CD4-positive, alpha-beta T cell treated with Interleukin-15 for 1 hour (primary cell): ENCODE results near the gene ERBB4.
"Not testable (repeated sequence)": the region's sequence is repeated elsewhere in the genome, so short reads cannot be mapped to it uniquely, and the experiment has no call there.

Source experiments
- DNase-seq: peaks from one replicate; pipeline ENCODE4 v3.0.0-alpha.2; 2020

Gene ERBB4

DNA sequence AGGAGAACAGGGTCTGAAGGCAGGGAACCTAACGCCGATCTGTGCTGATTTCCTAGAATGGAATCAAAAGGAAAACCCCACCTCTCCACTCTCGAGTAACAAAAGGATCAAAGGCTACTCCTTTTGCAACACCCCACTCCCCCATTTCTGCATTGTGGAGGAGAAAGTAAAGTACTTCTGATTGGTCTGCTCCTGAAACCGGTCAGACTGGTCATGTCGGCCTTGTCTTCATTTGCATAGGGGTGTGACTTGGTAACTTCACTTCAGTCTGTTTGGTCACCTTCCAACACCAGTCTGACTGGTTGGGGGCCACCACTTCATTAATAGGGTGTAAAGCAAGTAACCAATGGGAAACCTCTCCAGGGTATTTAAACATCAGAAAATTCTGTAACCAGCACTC lies 771.9 kb downstream of the ERBB4 start:
- DNase-seq = no peak

DNA sequence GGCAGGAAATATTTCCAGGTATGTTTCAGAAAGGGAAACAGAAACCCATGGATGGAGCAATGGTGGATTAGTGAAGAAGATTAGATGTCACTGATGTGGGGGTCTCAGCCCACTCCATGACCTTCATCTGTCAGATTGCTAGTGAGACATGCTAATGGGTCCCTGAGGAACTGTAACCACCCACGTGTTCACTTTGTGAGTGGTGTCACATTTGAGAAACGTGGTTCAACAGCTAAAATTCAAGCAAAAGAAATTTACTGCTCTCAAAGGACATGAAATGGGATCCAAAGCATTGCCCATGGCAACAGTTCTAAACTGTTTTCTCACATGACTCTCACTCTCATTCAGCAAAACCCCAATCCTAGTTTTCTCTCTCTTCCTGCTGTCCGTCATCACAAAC lies 776.1 kb downstream of the ERBB4 start:
- no peak for DNase-seq

DNA sequence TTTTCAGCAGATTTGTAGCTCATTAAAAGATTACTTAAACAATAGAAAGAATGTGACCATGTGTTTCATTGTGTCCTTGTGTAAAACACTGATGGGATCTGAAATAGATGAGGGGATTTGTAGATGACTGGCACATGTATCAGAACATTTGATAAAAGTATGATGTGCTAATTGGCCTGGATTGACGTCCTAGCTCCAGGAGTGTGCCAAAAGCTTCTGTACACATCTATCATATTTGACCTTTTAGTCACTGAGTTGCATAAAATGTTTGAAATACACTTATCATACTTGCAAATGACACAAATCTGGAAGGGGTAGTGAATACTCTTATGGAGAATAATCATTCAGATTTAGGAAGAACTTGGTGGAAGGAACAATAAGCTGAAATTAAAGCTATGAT lies 778.5 kb downstream of the ERBB4 start:
- DNase-seq = no peak

DNA sequence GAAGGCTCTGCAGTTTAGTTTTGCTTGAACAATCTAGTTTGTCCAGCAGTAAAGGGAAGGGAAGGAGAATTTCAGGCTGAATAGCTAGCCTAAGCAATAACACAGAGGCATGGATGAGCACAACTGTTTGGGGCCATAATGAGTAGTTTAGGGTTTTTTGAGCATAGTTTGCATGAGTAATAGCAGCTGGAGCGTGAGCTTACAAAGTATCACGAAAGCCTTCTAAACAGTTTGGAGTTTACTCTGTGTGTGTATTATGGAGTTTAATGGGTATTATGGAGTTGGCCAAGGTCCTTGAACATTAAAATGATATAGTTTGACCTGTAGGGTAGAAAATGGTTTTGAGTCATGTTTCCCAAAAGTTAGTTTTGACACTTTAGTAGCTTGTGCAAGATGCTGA lies 782.3 kb downstream of the ERBB4 start:
- DNase-seq = no peak

DNA sequence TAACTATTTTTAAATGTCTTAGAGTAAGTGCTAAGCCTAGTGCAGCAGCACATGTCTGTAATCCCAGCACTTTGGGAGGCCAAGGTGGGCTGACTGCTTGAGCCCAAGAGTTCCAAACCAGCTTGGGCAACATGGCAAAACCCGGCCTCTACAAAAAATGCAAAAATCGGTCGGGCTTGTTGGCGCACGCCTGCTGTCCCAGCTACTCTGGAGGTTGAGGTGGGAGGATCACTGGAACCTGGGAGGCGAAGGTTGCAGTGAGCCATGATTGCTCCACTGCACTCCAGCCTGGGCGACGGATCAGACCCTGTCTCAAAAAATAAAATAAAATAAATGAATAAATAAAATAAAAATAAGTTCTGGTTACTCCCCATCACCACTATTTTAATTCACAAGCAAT lies 783.4 kb downstream of the ERBB4 start:
- DNase-seq = no peak

DNA sequence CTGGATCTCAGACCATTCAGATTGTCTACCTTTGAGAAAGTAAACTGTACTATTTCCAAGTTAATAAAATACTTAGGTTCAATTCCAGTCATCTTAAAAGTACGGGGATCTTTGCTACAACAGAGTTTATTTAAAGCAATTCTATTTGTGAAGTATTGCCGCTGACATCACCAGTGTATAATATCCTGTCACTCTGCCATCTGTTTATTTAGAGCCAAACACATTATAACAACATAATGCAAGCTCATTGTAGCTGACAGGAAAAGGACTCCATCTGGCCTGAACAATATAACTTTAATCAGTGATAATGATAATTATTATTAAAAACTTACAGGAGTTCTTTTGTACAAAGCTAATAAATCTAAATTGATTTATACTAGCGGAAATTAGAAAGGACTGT lies 786.8 kb downstream of the ERBB4 start:
- DNase-seq = no peak

DNA sequence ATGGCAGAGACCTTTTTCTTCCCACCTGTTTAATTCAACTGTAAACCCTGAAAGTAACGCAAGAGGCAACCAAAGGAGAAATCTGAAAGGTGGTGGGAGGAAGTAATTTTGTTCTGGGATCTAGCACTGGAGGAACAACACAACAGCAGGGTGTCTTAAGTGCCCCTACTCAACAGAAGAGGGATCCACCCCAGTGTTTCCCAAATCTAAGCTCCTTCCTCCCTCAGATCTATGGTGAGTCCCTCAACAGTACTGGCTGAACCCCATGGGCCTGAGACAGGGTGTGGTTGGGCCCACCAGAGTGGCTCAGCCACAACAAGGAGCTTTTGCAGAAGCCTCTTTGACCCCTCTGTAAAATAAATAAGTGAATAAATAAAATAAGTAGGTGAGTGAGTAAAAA lies 790.3 kb downstream of the ERBB4 start:
- no peak for DNase-seq

DNA sequence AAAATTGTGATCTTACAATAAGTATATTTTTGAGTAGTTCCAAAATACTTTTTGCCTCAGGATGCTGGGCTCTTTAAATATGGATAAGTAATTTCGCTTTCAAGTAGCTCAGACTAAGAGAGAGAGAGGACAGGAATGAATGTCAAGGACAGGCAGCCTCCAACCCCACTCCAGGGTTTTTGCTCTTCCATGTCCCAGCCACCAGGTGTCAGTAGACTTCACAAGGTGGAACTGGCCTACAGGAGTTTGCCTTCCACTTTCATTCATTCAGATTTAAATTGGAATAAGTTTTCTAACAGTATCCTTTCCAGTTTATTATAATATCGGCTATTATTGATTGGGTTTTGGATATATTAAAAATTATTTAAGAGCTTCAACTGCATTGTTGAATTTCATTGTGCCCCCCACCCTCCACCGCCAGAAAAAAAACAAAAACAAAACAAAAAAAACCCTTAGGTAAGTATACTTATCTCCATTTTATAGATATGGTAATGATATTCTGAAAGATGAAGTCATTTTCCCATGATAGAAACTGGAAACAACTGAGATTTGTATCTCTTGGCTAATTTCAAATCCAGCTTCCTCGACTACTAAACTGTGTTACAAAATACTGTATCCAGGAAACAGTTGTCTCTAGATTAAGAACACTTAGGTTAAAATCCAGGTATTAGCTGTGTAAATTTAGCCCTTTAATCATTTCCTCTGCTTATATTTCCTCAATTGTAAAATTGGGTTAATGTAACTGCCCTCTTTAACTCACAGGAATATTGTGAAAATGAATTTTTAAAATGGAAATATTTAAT lies 793.1 kb downstream of the ERBB4 start:
- DNase-seq = no peak

DNA sequence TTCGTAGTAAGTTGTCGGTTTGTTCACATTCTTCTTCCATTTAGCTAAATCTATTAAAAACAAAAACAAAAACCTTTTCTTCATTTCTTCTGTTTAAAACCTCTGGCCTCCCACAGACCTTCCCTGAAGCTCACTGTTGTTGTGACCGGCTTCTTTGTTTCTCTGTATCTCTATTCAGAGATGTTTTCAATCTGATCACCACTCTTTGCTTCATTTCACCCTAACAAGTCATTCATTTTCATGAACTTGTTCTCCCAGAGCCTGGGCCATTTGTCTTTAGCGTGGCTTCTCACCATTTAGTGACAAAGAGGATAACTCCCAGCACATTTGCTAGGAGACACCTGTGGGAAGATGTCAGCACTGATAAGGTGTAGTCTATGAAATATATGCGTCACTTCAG lies 794.2 kb downstream of the ERBB4 start:
- no peak for DNase-seq

DNA sequence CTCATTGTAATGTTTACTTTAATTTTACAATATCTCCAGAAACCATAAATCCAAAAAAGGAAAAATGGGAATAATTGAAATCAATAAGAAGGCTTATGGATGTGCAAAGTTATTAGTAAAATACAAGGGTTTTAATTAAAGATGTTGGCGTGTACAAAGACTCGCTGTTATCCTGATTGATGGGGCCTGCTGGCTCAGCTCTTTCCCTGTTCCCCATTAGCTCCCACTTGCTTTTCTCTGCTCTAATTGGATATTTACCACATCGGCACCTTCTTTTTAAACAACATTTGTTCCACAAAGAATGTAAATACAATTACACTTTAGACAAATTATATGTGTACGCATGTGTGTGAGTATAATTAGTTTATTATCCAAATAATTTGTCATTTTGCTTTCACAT lies 796.6 kb downstream of the ERBB4 start:
- no peak for DNase-seq

DNA sequence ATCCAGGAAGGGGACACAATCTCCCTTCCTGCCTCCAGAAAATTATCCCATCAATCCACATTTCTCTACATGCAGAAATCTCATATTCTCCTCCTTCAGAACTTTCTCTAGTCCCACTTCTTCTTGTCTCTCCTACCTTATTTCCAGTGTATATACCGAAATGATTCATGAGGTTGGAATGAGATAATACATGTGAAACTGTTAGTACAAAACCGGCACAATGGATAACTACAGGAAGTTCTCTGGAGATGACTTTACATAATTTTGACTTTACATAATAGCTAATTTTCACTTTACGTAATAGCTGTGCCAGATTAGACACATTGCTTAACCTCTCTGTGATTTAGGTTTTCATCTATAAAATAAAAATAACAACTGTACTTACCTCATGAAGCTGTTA lies 801.3 kb downstream of the ERBB4 start:
- no peak for DNase-seq

DNA sequence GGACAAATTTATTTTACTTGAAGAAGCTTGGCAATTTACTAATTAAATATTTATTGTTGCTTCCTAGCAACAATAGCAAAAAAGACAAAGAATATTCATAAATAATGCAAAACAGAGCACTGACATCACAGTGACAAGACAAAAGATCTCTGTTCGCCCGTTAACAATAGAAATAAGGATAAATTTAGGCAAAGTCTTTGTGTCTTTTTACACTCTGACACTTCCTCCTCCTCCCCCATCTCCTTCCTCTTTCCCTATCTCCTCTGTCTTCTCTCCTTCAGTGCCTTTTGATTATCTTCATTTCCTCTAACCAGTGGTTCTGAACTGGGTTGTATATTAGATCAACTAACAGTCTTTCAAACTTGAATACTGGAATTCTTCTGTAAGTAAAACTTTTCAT lies 808.4 kb downstream of the ERBB4 start:
- no peak for DNase-seq

DNA sequence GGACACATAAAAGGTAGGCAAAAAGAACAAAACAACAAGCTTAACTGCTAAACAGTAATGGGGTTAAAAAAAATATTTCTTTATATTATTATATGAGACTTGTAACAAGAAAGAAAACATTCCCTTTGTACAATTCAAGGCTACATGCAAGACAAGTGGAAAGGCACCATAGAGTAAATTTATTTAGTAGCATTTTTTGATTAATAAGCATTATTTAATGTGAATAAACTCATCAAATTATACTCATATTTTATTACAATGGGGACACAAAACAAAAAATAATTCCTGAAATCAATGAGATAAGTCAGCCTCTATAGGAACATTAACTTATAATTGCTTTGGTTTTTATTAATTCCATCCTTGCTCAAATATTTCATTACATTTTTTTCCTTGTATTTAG lies 809.2 kb downstream of the ERBB4 start:
- no peak for DNase-seq

DNA sequence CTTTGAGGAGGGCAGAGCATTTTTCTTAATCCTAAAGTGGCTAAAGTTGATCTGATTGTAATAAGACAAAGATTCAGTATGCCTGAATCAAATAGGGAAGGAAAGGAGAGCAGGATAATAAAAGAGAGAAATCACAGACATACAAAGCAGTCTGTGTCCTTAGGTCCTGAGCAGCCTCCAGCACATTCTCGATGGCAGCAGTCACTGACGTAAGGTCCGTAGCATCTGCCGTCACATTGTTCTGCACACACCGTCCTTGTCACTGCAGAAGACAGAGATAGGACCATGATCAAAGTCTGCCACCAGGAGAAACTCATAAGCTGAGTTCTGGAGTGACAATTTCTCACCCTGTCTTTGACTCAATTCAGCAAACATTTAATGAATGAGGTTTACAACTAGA lies 813.7 kb downstream of the ERBB4 start:
- DNase-seq = no peak

DNA sequence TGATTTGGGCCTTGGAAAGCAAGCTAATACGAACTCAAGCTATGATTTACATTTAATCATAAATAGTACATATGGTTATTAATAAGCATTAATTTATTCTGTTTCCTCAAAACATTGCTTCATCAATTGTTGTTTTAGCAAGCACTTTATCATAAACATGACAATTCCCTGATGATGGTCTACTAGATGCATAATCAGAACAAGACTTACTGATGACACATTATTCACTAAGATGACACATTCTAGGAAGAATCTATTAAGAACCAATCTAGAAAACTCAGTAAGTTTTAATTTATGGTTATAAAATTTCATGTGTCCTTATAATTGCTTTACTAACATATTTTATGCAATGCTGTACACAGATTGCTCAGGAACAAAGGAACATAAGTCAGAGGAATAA lies 815.2 kb downstream of the ERBB4 start:
- DNase-seq = no peak

DNA sequence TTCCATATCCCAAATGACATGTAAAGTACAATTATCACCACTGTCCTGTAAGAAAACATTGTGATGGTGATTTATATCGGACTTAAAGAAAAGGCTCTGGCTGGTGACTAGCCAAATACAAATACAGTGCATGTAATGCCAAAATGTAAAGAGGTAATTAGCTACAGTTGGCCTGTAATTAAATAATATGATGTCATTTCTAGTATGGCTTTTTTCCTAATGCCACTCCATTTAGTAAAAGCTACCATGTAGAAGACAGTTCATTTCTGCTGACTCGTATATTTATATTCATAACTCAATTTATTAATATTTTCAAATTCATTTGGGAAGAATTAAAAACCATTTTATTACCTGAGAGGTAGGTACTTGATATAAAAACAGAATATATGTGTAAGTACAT lies 815.7 kb downstream of the ERBB4 start:
- DNase-seq = no peak

DNA sequence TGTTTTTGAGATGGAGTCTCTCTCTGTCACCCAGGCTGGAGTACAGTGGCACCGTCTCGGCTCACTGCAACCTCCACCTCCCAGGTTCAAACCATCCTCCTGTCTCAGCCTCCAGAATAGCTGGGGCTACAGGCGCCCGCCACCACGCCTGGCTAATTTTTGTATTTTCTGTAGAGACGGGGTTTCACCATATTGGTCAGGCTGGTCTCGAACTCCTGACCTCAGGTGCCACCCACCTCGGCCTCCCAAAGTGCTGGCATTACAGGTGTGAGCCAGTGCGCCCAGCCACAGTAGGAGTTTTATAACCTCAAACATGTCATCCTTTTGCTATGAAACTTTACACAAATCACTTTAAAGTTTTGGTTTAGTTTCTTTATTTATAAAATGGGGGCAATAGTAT lies 816.7 kb downstream of the ERBB4 start:
- DNase-seq = not testable (repeated sequence)

DNA sequence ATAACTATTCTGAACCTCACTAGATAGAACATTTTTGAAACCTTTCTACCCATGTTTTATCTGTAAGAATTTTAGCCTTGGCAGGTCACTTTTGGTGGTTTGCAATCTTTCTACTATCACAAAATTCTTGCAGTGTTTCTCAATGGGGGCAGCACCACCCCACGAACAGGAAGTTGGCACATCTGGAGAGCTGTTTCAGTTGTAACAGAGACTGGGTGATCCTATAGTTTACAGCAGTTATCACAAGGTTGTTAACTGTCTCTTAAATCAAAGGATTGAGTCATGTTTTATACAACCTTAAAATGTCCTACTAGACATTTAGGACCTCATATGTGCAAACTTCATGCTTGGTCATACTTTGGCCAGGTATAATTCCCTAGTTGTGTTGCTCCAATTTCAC lies 829.2 kb downstream of the ERBB4 start:
- no peak for DNase-seq

DNA sequence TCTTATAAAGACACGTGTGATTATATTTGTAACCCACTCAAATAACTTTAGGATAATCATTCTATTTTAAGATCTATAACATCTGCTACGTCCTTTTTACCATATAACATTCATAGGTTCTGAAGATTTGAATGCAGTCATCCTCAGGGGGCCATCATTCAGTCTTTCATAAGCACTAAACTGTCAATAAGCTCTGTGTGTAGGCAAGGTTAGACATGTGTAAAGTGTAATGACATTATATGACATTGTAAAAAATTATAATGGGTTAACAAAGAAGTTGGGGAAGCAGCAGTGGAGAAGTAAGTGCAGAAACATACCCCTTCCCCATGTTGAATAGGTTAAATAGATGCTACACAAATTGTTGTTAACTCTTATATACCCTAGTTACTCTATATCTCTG lies 845.9 kb downstream of the ERBB4 start:
- no peak for DNase-seq

DNA sequence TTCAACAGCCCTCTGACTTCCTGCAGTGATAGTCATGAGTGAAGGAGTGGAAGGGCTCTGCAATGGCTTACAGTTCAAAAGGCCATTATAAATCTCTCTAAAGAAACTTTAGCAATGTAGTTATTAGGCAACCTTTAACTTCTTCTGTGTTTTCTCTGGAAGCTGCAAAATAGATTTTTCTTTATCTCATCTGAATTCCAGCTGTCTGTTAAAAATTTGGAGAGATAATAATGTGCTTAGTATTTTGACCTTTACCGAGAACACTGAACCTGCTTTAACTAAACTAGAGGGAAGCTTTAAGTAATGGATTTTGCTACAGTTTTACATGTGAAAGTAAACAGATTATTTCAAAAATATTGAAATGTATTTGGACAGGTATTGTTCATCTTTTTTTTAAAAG lies 847.9 kb downstream of the ERBB4 start:
- no peak for DNase-seq

DNA sequence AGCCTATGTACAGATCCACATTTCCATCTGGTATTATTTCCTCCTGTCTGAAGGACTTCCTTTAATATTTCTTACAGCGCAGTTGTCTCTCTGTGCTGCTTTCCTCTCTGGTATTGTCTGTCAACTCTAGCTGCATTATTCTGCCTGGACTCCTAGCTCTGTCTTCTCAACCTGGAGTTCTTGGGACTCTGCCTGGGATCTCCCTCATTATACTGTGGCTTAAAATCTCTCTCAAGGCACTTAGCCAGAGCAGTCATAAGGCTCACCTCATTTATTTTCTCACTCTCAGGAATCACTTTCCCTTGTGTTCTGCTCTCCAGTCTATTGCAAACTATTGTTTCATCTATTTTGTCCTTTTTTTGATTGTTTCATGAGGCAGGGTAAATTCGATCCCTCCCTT lies 850.4 kb downstream of the ERBB4 start:
- no peak for DNase-seq

DNA sequence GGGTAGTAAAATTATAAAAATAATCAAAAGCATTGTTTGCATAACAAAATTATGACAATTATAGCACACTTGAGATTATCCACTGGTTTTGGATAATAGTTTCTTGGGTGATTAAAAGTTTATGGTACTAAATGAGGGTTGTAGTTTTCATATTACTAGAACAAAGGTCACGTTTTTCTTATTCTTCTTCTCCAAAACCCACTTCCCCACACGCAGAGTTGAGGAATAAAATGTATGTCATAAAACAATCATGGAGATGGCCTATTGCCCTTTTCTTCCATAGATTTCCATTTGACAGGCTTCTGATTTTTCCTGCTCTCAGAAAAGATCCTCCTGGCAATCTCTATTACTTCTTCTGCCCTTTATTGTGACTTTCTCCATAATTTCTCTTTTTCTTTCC lies 863.9 kb downstream of the ERBB4 start:
- no peak for DNase-seq

DNA sequence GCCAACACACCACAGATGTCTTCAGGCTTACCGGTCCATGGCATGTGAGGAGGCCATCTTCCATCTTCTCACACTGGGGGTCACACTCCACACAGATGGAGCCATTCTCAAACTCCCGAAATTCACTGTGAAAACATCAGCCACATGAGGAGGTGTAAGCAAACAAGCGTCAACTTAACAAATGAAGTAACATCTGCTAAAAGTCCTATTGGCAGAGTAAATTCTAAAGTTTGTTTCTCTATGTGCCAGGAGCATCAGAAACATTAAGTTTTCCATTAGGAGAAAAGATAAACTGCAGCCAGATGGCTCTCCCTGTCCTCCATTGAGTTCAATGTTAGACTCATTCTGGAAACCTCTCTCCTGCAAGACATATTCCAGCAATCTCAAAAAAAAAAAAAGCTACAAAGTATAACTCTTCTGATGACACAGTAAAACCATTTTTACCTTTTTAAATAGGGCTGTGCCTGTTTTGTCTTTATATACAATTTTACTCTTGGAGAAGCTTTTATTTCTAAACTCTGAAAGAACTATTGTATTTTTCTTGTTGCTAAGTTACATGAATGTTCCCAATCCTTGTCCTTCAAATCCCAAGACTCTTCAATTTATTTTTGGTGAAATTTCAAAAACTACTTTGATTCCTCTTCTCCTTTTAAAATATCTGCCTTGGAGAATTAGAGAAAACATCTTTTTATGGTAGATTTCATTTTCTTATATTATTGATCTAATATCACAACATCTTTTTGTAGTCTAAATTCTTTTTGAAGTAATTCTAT lies 865.3 kb downstream of the ERBB4 start:
- no peak for DNase-seq

DNA sequence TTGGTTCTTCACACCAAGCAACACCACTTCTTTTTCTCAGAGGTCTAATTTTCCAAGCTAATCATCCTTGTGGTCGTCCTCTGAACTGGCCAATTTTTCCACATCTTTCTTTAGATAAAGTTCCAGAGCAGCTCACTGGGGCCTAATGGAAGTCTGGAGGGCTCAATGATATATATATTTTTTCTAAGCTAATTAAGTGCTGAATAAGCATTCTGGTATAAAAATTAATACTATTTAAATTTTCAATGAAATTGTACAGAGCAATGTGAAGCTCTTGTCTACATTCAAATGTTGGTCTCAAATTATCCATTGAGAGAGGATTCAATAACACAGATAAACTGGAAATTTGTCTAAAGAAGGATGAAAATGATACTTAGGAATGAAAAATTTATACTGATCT lies 866.6 kb downstream of the ERBB4 start:
- DNase-seq = no peak

DNA sequence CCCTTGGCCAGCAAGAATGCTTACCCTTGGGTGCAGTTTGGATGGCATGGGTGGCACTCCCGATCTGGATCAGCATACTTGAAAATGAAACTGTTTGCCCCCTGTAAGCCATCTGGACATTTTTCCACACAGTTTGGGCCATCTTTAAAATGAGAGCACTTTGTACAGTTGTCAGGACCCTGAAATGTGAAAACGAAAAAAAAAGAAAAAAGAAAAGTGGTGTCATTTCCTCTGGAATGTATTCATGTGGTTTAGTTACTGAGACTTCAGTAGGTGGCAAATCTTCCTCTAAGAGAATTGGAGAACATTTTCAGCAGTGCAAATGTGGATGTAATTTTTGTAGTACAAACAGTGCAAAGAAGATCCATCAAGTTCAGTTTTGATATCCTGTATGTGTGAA lies 873.3 kb downstream of the ERBB4 start:
- no peak for DNase-seq
